ENCODE measurements around the gene IL2RA. TPM values are rescaled to one million over a fixed set of nuclear protein-coding genes. Genes with fewer than 3 reads are reported as not detected.

IL2RA gene
- total and polyA plus RNA-seq, 2 donors (not counting 1 experiment from before 2014, with no cell fraction given) = 7.2 to 56.7 TPM

DNA sequence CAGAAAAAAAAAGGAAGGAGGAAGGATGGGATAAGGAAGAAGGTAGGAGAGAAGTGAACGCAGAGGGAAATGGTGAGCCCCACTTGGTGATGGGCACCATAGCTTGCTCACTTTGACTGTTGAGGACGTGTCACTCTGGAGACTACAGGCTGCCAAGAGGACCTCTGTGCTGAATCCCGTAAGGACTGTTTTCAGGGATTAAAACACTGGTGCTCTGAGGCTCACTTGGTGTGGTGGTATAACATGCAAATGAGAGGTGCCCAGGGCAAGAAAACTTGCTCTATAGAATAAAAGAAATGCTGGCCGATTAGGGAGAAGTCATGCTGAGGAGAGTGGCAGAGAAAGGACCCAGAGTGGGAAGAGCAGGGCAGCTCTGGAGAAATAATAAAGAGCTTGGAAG is 5.3 kb upstream of the IL2RA start:
- H3K4me1 ChIP-seq (ENCODE audit: control insufficient read depth in 2 of 2, insufficient read depth in 2 of 2, low read length in 2 of 2) = peaks cover 55 to 58% of the 10 kb centered on the region in 2 donors
- ChIA-PET POLR2A (interaction anchor here (1.4 to 4.3 kb wide), 6 partner anchors 9 to 21 kb away, joined by 3 to 43 read pairs (median 8); no protein-coding TSS in a partner anchor), CTCF (interaction anchor here (0.8 to 13.4 kb wide), 8 partner anchors 10 to 335 kb away, joined by 3 to 163 read pairs (median 13); partner anchors contain the start of genes ANKRD16 and FBH1)
- H4K20me1 ChIP-seq (ENCODE audit: control insufficient read depth, insufficient read depth, low read length, poor library complexity, severe bottlenecking) = no peaks in the 10 kb centered on the region
- Mint-ChIP-seq H3K27ac (peak overlapping the region; percentile 99), H3K9me3 (ENCODE audit: insufficient read depth) (no peaks in the 10 kb centered on the region), H3K27me3 (no peaks in the 10 kb centered on the region), H3K4me3 (peak overlapping the region; percentile 33), H3K4me1 (peaks cover 80% of the 10 kb centered on the region)
- no peaks in the 10 kb centered on the region for H3K27me3 ChIP-seq (replicated peaks in 1 of 4; ENCODE audit: control extremely low read depth in 1 of 4, control insufficient read depth in 3 of 4, insufficient read depth in 4 of 4, low read length in 3 of 4)
- peak overlapping the region; percentile 7 for H2AFZ ChIP-seq (ENCODE audit: insufficient read depth, low read depth, low read length, poor library complexity, severe bottlenecking)
- no peaks in the 10 kb centered on the region for H3K36me3 ChIP-seq (replicated peaks in 1 of 2; ENCODE audit: control extremely low read depth in 1 of 2, control insufficient read depth in 1 of 2, extremely low read depth in 1 of 2, insufficient read depth in 2 of 2, low read length in 1 of 2)
- no peak overlapping the region for H3K9ac ChIP-seq (ENCODE audit: low read length)
- H3K27ac ChIP-seq (ENCODE audit: low read length in 2 of 2) = no peak overlapping the region
- ATAC-seq (ENCODE audit: low read depth) (no peak), DNase-seq (no peak)
- H3K4me2 ChIP-seq (replicated peaks; ENCODE audit: low read depth, low read length, poor library complexity, severe bottlenecking) = no peak overlapping the region
- no peak overlapping the region for H3K4me3 ChIP-seq (ENCODE audit: control extremely low read depth in 1 of 5, extremely low read depth in 1 of 5, insufficient read depth in 1 of 5, low read depth in 2 of 5, low read length in 4 of 5)
- intact Hi-C loops (cut with micrococcal nuclease) = loop anchor here (5.0 kb wide), 2 partner anchors 55 to 90 kb away; partner anchors contain the start of gene IL15RA
- H3K9me3 ChIP-seq (ENCODE audit: control extremely low read depth in 1 of 3, control insufficient read depth in 2 of 3, insufficient read depth in 1 of 3, low read length in 2 of 3) = no peaks in the 10 kb centered on the region
- no peaks in the 10 kb centered on the region for H3K79me2 ChIP-seq (ENCODE audit: control insufficient read depth, insufficient read depth, low read length)
- TF ChIP-seq, protein P1, sequence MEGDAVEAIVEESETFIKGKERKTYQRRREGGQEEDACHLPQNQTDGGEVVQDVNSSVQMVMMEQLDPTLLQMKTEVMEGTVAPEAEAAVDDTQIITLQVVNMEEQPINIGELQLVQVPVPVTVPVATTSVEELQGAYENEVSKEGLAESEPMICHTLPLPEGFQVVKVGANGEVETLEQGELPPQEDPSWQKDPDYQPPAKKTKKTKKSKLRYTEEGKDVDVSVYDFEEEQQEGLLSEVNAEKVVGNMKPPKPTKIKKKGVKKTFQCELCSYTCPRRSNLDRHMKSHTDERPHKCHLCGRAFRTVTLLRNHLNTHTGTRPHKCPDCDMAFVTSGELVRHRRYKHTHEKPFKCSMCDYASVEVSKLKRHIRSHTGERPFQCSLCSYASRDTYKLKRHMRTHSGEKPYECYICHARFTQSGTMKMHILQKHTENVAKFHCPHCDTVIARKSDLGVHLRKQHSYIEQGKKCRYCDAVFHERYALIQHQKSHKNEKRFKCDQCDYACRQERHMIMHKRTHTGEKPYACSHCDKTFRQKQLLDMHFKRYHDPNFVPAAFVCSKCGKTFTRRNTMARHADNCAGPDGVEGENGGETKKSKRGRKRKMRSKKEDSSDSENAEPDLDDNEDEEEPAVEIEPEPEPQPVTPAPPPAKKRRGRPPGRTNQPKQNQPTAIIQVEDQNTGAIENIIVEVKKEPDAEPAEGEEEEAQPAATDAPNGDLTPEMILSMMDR (IDR thresholded peaks at IDR 0.05) = no peak
- no peak for TF ChIP-seq EZH2 (IDR thresholded peaks at IDR 0.05; ENCODE audit: borderline replicate concordance, insufficient read depth, low read depth, low read length, poor library complexity, severe bottlenecking)
- 91% methylated on average over 4 of the region's 4 CpGs for WGBS (ENCODE audit: insufficient coverage)

DNA sequence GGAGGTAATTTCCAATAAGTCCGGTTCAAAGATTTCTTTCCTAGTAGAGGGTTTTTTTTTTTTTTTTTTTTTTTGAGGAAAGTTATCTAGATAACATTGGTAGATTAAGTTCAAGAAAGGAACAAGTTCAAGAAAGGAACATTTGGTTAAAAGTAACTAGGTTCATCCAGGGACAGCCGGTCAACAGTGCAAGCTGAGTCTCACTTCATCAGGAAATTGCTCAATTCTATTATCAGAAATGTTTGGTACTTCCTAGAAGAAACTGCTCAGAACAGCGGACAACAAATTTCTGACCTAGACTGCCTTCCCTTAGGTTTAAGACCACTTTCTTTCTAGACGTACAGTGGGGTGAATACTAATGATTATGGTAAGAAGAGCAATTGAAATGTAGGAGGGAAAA is 3.7 kb upstream of the IL2RA start:
- WGBS (ENCODE audit: insufficient coverage) = no CpG with 5 or more reads among the region's 4 CpGs
- Histone ChIP-seq H3K4me1 (ENCODE audit: control insufficient read depth in 2 of 2, insufficient read depth in 2 of 2, low read length in 2 of 2) (peaks cover 49 to 56% of the 10 kb centered on the region in 2 donors), H3K9ac (ENCODE audit: low read length) (no peak overlapping the region), H3K4me2 (replicated peaks; ENCODE audit: low read depth, low read length, poor library complexity, severe bottlenecking) (no peak overlapping the region), H3K9me3 (ENCODE audit: control extremely low read depth in 1 of 3, control insufficient read depth in 2 of 3, insufficient read depth in 1 of 3, low read length in 2 of 3) (no peaks in the 10 kb centered on the region), H2AFZ (ENCODE audit: insufficient read depth, low read depth, low read length, poor library complexity, severe bottlenecking) (no peak overlapping the region), H3K27me3 (replicated peaks in 1 of 4; ENCODE audit: control extremely low read depth in 1 of 4, control insufficient read depth in 3 of 4, insufficient read depth in 4 of 4, low read length in 3 of 4) (no peaks in the 10 kb centered on the region), H3K36me3 (replicated peaks in 1 of 2; ENCODE audit: control extremely low read depth in 1 of 2, control insufficient read depth in 1 of 2, extremely low read depth in 1 of 2, insufficient read depth in 2 of 2, low read length in 1 of 2) (no peaks in the 10 kb centered on the region), H4K20me1 (ENCODE audit: control insufficient read depth, insufficient read depth, low read length, poor library complexity, severe bottlenecking) (no peaks in the 10 kb centered on the region), H3K79me2 (ENCODE audit: control insufficient read depth, insufficient read depth, low read length) (no peaks in the 10 kb centered on the region), H3K4me3 (ENCODE audit: control extremely low read depth in 1 of 5, extremely low read depth in 1 of 5, insufficient read depth in 1 of 5, low read depth in 2 of 5, low read length in 4 of 5) (no peak overlapping the region), H3K27ac (ENCODE audit: low read length in 2 of 2) (peak overlapping the region in 1 of 2 donors; percentile 3)
- Mint-ChIP-seq H3K4me3 (peak overlapping the region; percentile 14), H3K4me1 (peaks cover 72% of the 10 kb centered on the region), H3K27me3 (no peaks in the 10 kb centered on the region), H3K9me3 (ENCODE audit: insufficient read depth) (no peaks in the 10 kb centered on the region), H3K27ac (peak overlapping the region; percentile 86)
- POLR2A ChIA-PET = interaction anchor here (1.6 kb wide), 1 partner anchor 14 kb away, joined by 9 read pairs; no protein-coding TSS in a partner anchor
- ATAC-seq (ENCODE audit: low read depth) = no peak
- intact Hi-C loops (cut with micrococcal nuclease) = loop anchor here (5.0 kb wide), 2 partner anchors 54 to 89 kb away; partner anchors contain the start of gene IL15RA
- DNase-seq = no peak
- TF ChIP-seq EZH2 (IDR thresholded peaks at IDR 0.05; ENCODE audit: borderline replicate concordance, insufficient read depth, low read depth, low read length, poor library complexity, severe bottlenecking) = no peak
- TF ChIP-seq, protein P1 (IDR thresholded peaks at IDR 0.05) = no peak
- CTCF ChIA-PET = interaction anchor here (3.0 to 13.4 kb wide), 4 partner anchors 9 to 53 kb away, joined by 20 to 163 read pairs (median 50); no protein-coding TSS in a partner anchor
